Prostate gland (tissue), 2 donors: ENCODE measurements around the gene APC. TPM values are rescaled to one million over a fixed set of nuclear protein-coding genes. Genes with fewer than 3 reads are reported as not detected.
"Not testable (repeated sequence)": the region's sequence is repeated elsewhere in the genome, so short reads cannot be mapped to it uniquely, and the experiment has no call there.

Source experiments
- DNase-seq: peaks from one replicate; pipeline ENCODE4 v3.0.0-alpha.2; 2019; ENCODE audit warnings: low spot score
- H3K27ac ChIP-seq, 2 donors: fragments of 200-600 bp; sonication (generic); 2 replicates each; pipeline ENCODE4 v1.5.1; 2017 to 2019
- H3K27me3 ChIP-seq: fragments of 200-600 bp; sonication (generic); replicated peaks from 2 replicates; pipeline ENCODE4 v1.5.1; 2019; ENCODE audit not compliant: insufficient read depth
- H3K36me3 ChIP-seq, 2 donors: fragments of 200-600 bp; sonication (generic); 1 replicate in 1 of 2; 2 replicates in 1 of 2; pipeline versions ENCODE4 v1.5.1 to v1.8.1; 2017 to 2019
- H3K4me1 ChIP-seq: fragments of 200-600 bp; sonication (generic); replicated peaks from 2 replicates; pipeline ENCODE4 v1.5.1; 2019
- H3K4me3 ChIP-seq, 2 donors: fragments of 200-600 bp; sonication (generic); 2 replicates each; pipeline ENCODE4 v1.5.1; 2017 to 2019
- H3K9me3 ChIP-seq: fragments of 200-600 bp; sonication (generic); 2 replicates; pipeline ENCODE4 v1.5.1; 2017
- CTCF ChIP-seq, 4 experiments: fragments of 200-600 bp in 2 of 4; fragments of 450-650 bp in 2 of 4; sonication (generic) in 2 of 4; IDR thresholded peaks; 1 replicate in 3 of 4; 2 replicates in 1 of 4; pipeline ENCODE4 v1.5.1; 2016 to 2019; ENCODE audit warnings: antibody characterized with exemption in 4 of 4, mild to moderate bottlenecking in 2 of 4, moderate library complexity in 2 of 4
- POLR2A ChIP-seq: fragments of 450-650 bp; IDR thresholded peaks from one replicate; pipeline ENCODE4 v1.6.1; 2016; ENCODE audit warnings: antibody characterized with exemption, mild to moderate bottlenecking
- POLR2AphosphoS5 ChIP-seq: sonication (generic); formaldehyde crosslinking; IDR thresholded peaks from one replicate; pipeline ENCODE4 v1.6.1; 2017; ENCODE audit warnings: antibody characterized with exemption
- WGBS: methylation state at CpG from one replicate; pipeline ENCODE4 v1.1.5; 2018; 5-methylcytosine and 5-hydroxymethylcytosine counted together
- intact Hi-C: fragments of 100-400 bp; cut with DNase I; formaldehyde crosslinking; loops from one replicate; pipeline ENCODE4 v1.14.2; 2022
- total RNA-seq, 2 donors: library from RNA; depleted of rRNA; stranded (reverse); fragments of >200 nt; gene quantifications; one replicate each; pipeline ENCODE4 v1.1.0, GENCODE V29; 2016

APC gene
- total RNA-seq, 2 donors from 2014 or later, result 37.6 to 84.1 TPM

DNA sequence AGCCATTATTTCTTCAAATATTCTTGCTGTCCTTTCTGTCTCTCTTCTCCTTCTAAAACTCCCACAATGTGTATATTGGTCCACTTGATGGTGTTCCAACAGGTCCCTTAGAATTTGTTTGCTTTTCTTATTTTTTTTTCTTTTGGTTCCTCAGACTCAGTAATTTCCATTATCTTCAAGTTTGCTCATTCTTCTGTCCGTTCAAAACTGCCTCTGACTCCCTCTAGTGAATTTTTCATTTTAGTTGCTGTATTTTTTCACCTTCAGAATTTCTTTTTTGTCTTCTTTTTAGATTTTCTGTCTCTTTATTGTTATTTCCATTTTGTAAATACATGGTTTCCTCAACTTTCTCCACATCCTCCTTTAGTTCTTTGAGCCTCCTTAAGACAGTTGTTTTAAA is 117.0 kb downstream of the APC start:
- 53% methylated on average over 1 of the region's 1 CpG for WGBS
- DNase-seq, result no peak

GRCh38 chr5:112857866-112858265 is 120.2 kb downstream of the APC start:
- Histone ChIP-seq H3K27ac (no peak overlapping the region), H3K36me3 (no peaks in the 10 kb centered on the region), H3K9me3 (no peaks in the 10 kb centered on the region), H3K27me3 (no peaks in the 10 kb centered on the region), H3K4me1 (no peaks in the 10 kb centered on the region), H3K4me3 (no peak overlapping the region)
- no peak for DNase-seq
- TF ChIP-seq POLR2AphosphoS5, result no peak
- TF ChIP-seq CTCF (IDR thresholded peaks at IDR 0.05), result no peak
- intact Hi-C loops, result no loop called here

More for the DNA sequence above, 117.0 kb downstream of the APC start:
- Histone ChIP-seq H3K4me1 (no peaks in the 10 kb centered on the region), H3K9me3 (no peaks in the 10 kb centered on the region), H3K36me3 (no peaks in the 10 kb centered on the region), H3K27me3 (no peaks in the 10 kb centered on the region), H3K27ac (no peak overlapping the region), H3K4me3 (no peak overlapping the region)
- intact Hi-C loops, result no loop called here
- TF ChIP-seq POLR2AphosphoS5 (no peak), POLR2A (no peak), CTCF (IDR thresholded peaks at IDR 0.05) (no peak)

- H3K27me3 ChIP-seq, DNase-seq, H3K4me1 ChIP-seq, H3K9me3 ChIP-seq, H3K36me3 ChIP-seq: not testable (repeated sequence)
- WGBS, result 76% methylated on average over 11 of the region's 11 CpGs
- H3K27ac ChIP-seq, result peak overlapping the region; percentile 67 to 73
- peak overlapping the region; percentile 74 to 92 for H3K4me3 ChIP-seq
- intact Hi-C loops, result loop anchor here (2.0 to 5.0 kb wide), 2 partner anchors 62 to 116 kb away; partner anchors contain the start of genes DCP2 and REEP5
These were observed 122.9 kb downstream of the APC start for GRCh38 chr5:112860571-112860928.

- H3K9me3 ChIP-seq, result no peaks in the 10 kb centered on the region
- peak within 1 kb of the TSS; percentile 74 to 92 for H3K4me3 ChIP-seq
- peaks cover 8% of the 10 kb centered on the region for H3K4me1 ChIP-seq
- WGBS, result 1% methylated on average over 47 of the region's 47 CpGs
- H3K27ac ChIP-seq, result peak within 1 kb of the TSS; percentile 67 to 73
- peak; percentile 94 for DNase-seq
- TF ChIP-seq POLR2AphosphoS5 (peak; percentile 95), CTCF (IDR thresholded peaks at IDR 0.05) (peak in 1 of 4 experiments; percentile 5), POLR2A (peak; percentile 45)
- no peaks in the 10 kb centered on the region for H3K36me3 ChIP-seq
- intact Hi-C loops, result loop anchor here (2.0 to 5.0 kb wide), 2 partner anchors 61 to 116 kb away; partner anchors contain the start of genes DCP2 and REEP5
- no peaks in the 10 kb centered on the region for H3K27me3 ChIP-seq
These were observed 123.4 kb downstream of the APC start, which contains the start of gene SRP19 for GRCh38 chr5:112860929-112861637. TSS of gene SRP19 (plus strand) at chr5:112861287. CDS start at chr5:112861377, 90 bp downstream.

GRCh38 chr5:112861638-112861985 is 123.9 kb downstream of the APC start:
- H3K4me3 ChIP-seq, result peak overlapping the region; percentile 74 to 92
- TF ChIP-seq CTCF (IDR thresholded peaks at IDR 0.05), result no peak
- TF ChIP-seq POLR2AphosphoS5, result no peak
- no peak for TF ChIP-seq POLR2A
- WGBS, result under 1% methylated on average over 8 of the region's 8 CpGs
- H3K9me3 ChIP-seq, result no peaks in the 10 kb centered on the region
- intact Hi-C loops, result loop anchor here (2.0 to 5.0 kb wide), 2 partner anchors 61 to 115 kb away; partner anchors contain the start of genes DCP2 and REEP5
- no peak for DNase-seq
- H3K36me3 ChIP-seq, result no peaks in the 10 kb centered on the region
- H3K27me3 ChIP-seq, result no peaks in the 10 kb centered on the region
- H3K27ac ChIP-seq, result peak overlapping the region; percentile 67 to 73
- H3K4me1 ChIP-seq, result peaks cover 8% of the 10 kb centered on the region
